ENCODE data around the gene C1orf167.

The C1orf167 gene

DNA sequence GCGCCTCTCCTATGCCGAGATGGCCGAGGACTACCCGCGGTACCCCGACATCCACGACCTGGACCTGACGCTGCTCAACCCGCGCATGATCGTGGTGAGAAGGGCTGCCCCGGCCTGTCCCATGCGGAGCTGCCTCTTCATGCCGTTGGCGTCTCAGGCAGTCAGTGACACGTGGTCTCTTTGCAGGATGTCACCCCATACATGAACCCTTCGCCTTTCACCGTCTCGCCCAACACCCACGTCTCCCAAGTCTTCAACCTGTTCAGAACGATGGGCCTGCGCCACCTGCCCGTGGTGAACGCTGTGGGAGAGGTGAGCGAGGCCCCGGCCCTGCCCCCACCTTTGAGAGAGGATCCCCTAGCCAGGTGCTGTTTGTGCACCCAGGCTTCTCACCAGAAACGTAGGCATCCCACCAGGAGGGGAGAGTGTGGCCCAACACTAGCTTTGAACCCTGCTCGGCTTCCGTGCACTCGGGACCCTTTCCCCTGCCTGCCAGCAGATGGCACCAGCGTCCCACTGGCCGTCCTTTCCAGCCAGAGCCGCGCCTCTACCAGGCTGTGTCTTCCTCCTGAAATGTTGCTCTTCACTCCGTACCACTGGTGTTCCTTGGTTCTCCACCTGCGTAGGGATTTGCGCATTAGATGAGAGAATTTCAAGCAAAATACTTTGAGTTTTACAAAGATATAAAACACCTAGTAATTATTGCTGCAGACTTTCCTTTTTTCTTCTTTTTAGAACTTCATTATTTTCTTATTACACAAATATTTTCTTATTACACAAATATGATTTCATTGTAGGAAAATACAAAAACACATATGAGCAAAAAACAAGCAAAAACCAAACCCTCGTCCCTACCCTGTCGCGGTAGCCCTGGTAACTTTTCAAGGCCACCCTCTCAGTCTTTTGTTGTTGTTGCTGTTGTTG is 76.6 kb downstream of the C1orf167 start:
- peak; percentile 71 for DNase-seq

Data from NCI-H2107 (cell line).